D721Med (cell line): ENCODE results near the gene TMEM9.
A peak's percentile ranks its signal among the peaks of the same experiment; 100 is the strongest.
"Not testable (repeated sequence)": the region's sequence is repeated elsewhere in the genome, so short reads cannot be mapped to it uniquely, and the experiment has no call there.

Experiments
- DNase-seq: peaks from one replicate; pipeline ENCODE4 v3.0.0; 2011; ENCODE audit warnings: low spot score; ENCODE audit not compliant: insufficient read length
- FAIRE-seq: peaks from 2 replicates; lab custom pipeline; 2011; peaks lifted over from hg19 to GRCh38; lab: Jason Lieb, UNC
- TF ChIP-seq, protein P1 (sequence below): IDR thresholded peaks from 2 replicates; pipeline ENCODE4 v1.5.1; 2012; ENCODE audit warnings: mild to moderate bottlenecking, control low read depth; ENCODE audit not compliant: insufficient read depth; ENCODE audit errors: missing control alignments

Gene TMEM9

GRCh38 chr1:201169971-201170532, 15.8 kb upstream of the TMEM9 start:
- DNase-seq (no peak), FAIRE-seq (no peak)
- TF ChIP-seq, protein P1, sequence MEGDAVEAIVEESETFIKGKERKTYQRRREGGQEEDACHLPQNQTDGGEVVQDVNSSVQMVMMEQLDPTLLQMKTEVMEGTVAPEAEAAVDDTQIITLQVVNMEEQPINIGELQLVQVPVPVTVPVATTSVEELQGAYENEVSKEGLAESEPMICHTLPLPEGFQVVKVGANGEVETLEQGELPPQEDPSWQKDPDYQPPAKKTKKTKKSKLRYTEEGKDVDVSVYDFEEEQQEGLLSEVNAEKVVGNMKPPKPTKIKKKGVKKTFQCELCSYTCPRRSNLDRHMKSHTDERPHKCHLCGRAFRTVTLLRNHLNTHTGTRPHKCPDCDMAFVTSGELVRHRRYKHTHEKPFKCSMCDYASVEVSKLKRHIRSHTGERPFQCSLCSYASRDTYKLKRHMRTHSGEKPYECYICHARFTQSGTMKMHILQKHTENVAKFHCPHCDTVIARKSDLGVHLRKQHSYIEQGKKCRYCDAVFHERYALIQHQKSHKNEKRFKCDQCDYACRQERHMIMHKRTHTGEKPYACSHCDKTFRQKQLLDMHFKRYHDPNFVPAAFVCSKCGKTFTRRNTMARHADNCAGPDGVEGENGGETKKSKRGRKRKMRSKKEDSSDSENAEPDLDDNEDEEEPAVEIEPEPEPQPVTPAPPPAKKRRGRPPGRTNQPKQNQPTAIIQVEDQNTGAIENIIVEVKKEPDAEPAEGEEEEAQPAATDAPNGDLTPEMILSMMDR: no peak

GRCh38 chr1:201169203-201169602, 14.9 kb upstream of the TMEM9 start:
- FAIRE-seq: peak; percentile 46

GRCh38 chr1:201167041-201167991, 13.0 kb upstream of the TMEM9 start:
- no peak for FAIRE-seq
- no peak for DNase-seq
- TF ChIP-seq, protein P1: no peak

More at GRCh38 chr1:201169203-201169602, 14.9 kb upstream of the TMEM9 start:
- DNase-seq: no peak
- TF ChIP-seq, protein P1: no peak

DNA sequence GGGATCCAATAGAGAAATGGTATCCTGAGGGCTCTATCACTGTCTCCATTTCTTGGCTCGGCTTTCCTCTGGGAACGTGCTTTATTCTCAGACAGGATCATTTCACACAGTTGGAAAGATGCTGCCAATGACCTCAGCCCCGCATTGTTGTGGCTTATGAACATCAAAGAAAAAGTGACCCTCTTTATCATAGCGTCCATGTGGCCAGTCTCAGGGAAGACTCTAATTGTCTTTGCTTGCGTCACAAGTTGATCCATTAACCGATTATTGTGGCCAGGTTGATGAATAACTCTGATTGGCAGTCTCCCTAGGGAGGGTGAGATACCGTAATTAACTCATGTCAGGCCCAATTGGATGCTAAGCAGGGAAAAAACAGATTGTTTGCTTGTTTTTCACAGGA, 10.4 kb upstream of the TMEM9 start:
- TF ChIP-seq, protein P1: no peak
- FAIRE-seq (peak; percentile 96), DNase-seq (no peak)

GRCh38 chr1:201163707-201164106, 9.4 kb upstream of the TMEM9 start:
- peak; percentile 77 for FAIRE-seq
- TF ChIP-seq, protein P1: no peak
- no peak for DNase-seq

DNA sequence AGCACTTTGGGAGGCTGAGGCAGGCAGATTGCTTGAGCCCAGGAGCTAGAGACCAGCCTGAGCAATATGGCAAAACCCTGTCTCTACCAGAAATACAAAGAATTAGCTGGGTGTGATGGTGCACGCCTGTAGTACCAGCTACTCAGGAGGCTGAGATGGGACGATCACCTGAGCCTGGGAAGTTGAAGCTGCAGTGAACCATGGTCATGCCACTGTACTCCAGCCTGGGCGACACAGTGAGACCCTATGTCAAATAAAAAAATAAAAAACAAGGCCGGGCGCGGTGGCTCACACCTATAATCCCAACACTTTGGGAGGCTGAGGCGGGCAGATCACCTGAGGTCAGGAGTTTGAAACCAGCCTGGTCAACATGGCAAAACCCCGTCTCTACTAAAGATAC, 8.8 kb upstream of the TMEM9 start:
- FAIRE-seq, DNase-seq: not testable (repeated sequence)

DNA sequence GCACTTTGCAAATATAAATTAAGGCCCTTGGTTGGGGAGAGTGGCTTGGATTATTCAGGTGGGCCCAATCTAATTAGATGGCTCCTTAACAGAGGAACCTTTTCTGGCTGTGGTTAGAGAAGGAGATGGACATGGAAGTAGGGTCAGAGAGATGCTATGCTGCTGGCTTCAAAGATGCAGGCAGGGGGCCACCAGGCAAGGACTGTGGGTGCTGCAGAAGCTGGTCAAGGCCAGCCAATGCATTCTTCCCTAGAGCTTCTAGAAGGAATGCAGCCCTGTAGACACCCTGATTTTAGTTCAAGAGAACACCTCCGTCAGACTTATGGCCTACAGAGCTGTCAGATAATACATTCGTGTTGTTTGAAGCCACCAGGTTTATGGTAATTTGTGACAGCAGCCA, 3.7 kb upstream of the TMEM9 start:
- FAIRE-seq (no peak), DNase-seq (no peak)
- TF ChIP-seq, protein P1: no peak
